ENCODE results near the gene GANC. TPM values are rescaled to one million over a fixed set of nuclear protein-coding genes. Genes with fewer than 3 reads are reported as not detected.

GANC gene
- total RNA-seq, 1 donor from 2014 or later: 39.7 TPM

- peaks cover 3% of the 10 kb centered on the region for H3K4me1 Mint-ChIP-seq
- H3K9me3 Mint-ChIP-seq: peaks cover 23% of the 10 kb centered on the region
- H3K27me3 Mint-ChIP-seq (ENCODE audit: low read depth): no peaks in the 10 kb centered on the region
- no peak for DNase-seq (ENCODE audit: low spot score in 2 of 2, unreplicated experiment in 2 of 2)
- H3K4me3 Mint-ChIP-seq: no peak overlapping the region
- TF ChIP-seq, protein P1, sequence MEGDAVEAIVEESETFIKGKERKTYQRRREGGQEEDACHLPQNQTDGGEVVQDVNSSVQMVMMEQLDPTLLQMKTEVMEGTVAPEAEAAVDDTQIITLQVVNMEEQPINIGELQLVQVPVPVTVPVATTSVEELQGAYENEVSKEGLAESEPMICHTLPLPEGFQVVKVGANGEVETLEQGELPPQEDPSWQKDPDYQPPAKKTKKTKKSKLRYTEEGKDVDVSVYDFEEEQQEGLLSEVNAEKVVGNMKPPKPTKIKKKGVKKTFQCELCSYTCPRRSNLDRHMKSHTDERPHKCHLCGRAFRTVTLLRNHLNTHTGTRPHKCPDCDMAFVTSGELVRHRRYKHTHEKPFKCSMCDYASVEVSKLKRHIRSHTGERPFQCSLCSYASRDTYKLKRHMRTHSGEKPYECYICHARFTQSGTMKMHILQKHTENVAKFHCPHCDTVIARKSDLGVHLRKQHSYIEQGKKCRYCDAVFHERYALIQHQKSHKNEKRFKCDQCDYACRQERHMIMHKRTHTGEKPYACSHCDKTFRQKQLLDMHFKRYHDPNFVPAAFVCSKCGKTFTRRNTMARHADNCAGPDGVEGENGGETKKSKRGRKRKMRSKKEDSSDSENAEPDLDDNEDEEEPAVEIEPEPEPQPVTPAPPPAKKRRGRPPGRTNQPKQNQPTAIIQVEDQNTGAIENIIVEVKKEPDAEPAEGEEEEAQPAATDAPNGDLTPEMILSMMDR (IDR thresholded peaks at IDR 0.05; ENCODE audit: unreplicated experiment): no peak
- H3K36me3 Mint-ChIP-seq: peaks cover 33% of the 10 kb centered on the region
- peak overlapping the region; percentile 48 for H3K27ac Mint-ChIP-seq
Observed at GRCh38 chr15:42338500-42338899, 65.5 kb downstream of the GANC start.

DNA sequence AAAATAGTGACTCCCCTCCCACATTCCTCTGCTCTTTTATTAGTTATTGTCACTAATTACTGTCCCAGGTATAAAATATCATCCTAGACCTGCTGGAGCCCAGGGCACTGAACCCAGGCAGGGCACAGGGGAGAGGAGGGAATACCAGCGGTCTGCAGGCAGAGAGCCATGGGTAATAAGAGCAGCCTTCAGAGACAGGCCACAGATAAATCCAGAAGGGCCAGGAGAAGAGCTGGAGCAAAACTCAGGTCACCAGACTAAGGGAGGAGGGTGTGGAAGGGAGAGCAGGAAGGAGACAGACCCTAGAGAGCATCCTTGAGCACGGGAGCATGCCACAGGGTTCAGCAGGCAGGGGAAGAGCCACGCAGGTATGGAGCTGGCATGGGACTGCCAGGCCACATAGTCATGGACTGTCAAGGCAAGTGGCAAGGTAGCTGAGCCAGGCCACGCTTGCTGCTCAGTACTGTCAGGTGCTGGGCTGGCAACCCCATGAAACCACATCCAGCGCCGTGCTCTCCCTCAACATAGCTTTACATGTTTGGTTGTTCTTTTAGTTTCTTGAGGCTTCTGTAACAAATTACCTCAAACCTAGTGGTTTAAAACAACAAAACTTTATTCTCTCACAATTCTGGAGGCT lies 70.7 kb downstream of the GANC start:
- no peak for DNase-seq (ENCODE audit: low spot score in 2 of 2, unreplicated experiment in 2 of 2)
- Mint-ChIP-seq H3K4me1 (no peaks in the 10 kb centered on the region), H3K9me3 (no peaks in the 10 kb centered on the region), H3K27me3 (ENCODE audit: low read depth) (no peaks in the 10 kb centered on the region), H3K4me3 (no peak overlapping the region), H3K27ac (no peak overlapping the region), H3K36me3 (peaks cover 30% of the 10 kb centered on the region)
- TF ChIP-seq, protein P1 (IDR thresholded peaks at IDR 0.05; ENCODE audit: unreplicated experiment): no peak

- no peaks in the 10 kb centered on the region for H3K4me1 Mint-ChIP-seq
- TF ChIP-seq, protein P1 (IDR thresholded peaks at IDR 0.05; ENCODE audit: unreplicated experiment): no peak
- H3K36me3 Mint-ChIP-seq: peaks cover 32% of the 10 kb centered on the region
- DNase-seq (ENCODE audit: low spot score in 2 of 2, unreplicated experiment in 2 of 2): no peak
- no peaks in the 10 kb centered on the region for H3K9me3 Mint-ChIP-seq
- H3K27ac Mint-ChIP-seq: no peak overlapping the region
- no peaks in the 10 kb centered on the region for H3K27me3 Mint-ChIP-seq (ENCODE audit: low read depth)
- no peak overlapping the region for H3K4me3 Mint-ChIP-seq
Observed at GRCh38 chr15:42344763-42345162, 71.8 kb downstream of the GANC start.

DNA sequence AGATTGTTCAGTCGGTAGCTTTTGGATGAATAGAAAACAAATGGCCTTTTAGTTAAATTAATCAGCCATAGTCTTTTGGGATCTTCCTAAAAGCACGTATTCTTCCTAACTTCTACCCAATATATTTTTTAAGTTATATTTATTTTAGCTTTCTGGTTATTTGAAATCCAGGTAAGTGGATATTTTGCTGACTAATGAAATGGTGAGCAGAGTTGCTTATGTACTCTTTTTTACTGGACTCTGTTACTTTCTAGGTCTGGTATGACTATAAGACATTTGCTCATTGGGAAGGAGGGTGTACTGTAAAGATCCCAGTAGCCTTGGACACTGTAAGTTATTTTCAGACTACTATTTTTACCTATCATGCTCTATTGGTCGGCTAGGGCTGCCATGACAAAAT lies 72.5 kb downstream of the GANC start:
- Mint-ChIP-seq H3K27me3 (ENCODE audit: low read depth) (no peaks in the 10 kb centered on the region), H3K4me1 (no peaks in the 10 kb centered on the region), H3K9me3 (no peaks in the 10 kb centered on the region), H3K27ac (no peak overlapping the region), H3K36me3 (peaks cover 31% of the 10 kb centered on the region), H3K4me3 (no peak overlapping the region)
- TF ChIP-seq, protein P1 (IDR thresholded peaks at IDR 0.05; ENCODE audit: unreplicated experiment): no peak
- no peak for DNase-seq (ENCODE audit: low spot score in 2 of 2, unreplicated experiment in 2 of 2)

DNA sequence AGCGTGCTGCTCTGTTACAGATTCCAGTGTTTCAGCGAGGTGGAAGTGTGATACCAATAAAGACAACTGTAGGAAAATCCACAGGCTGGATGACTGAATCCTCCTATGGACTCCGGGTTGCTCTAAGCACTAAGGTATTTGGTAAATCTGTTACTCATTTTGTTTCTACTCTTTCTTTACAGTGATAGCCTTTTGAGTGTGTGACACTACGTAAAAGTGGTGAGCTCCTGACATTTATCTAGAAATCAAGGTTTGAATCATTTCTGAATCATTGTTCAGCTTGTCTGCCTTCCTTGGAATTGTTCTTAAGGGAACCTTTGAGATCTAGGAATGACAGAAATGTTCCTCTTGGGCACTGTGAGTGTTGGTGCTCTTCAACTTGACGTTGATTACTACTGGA lies 75.1 kb downstream of the GANC start:
- peaks cover 41% of the 10 kb centered on the region for H3K36me3 Mint-ChIP-seq
- no peak overlapping the region for H3K27ac Mint-ChIP-seq
- no peaks in the 10 kb centered on the region for H3K9me3 Mint-ChIP-seq
- H3K4me3 Mint-ChIP-seq: no peak overlapping the region
- no peaks in the 10 kb centered on the region for H3K4me1 Mint-ChIP-seq
- DNase-seq (ENCODE audit: low spot score in 2 of 2, unreplicated experiment in 2 of 2): no peak
- TF ChIP-seq, protein P1 (IDR thresholded peaks at IDR 0.05; ENCODE audit: unreplicated experiment): no peak
- no peaks in the 10 kb centered on the region for H3K27me3 Mint-ChIP-seq (ENCODE audit: low read depth)

DNA sequence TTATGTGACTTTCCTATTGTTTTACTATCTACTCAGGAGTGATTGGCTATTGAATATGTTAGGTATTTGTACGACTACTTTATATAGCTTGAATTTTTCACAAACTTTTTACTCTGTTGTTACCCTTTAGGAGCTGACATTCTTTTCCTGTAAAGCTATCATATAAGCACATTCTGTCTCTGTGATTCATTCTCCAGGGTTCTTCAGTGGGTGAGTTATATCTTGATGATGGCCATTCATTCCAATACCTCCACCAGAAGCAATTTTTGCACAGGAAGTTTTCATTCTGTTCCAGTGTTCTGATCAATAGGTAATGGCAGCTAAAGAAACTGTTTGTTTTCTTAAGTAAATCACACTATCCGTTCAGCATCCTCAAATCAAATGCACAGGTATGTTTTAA lies 76.2 kb downstream of the GANC start:
- Mint-ChIP-seq H3K27me3 (ENCODE audit: low read depth) (no peaks in the 10 kb centered on the region), H3K4me3 (no peak overlapping the region), H3K4me1 (no peaks in the 10 kb centered on the region), H3K9me3 (no peaks in the 10 kb centered on the region), H3K27ac (no peak overlapping the region), H3K36me3 (peaks cover 31% of the 10 kb centered on the region)
- DNase-seq (ENCODE audit: low spot score in 2 of 2, unreplicated experiment in 2 of 2): no peak
- TF ChIP-seq, protein P1 (IDR thresholded peaks at IDR 0.05; ENCODE audit: unreplicated experiment): no peak

All from mesothelial cell of epicardium (in vitro differentiated cells).